Muscle layer of colon (tissue), 2 donors: ENCODE results near the gene CCT6A.
"Not testable (repeated sequence)": the region's sequence is repeated elsewhere in the genome, so short reads cannot be mapped to it uniquely, and the experiment has no call there.

Experiments
- H3K27ac ChIP-seq: one replicate; pipeline ENCODE4 v1.7.0; 2013; ENCODE audit warnings: low read depth, mild to moderate bottlenecking, low read length, moderate library complexity
- H3K27me3 ChIP-seq, 2 donors: one replicate each; pipeline ENCODE4 v1.7.0; 2013; ENCODE audit warnings: low read length in 2 of 2, mild to moderate bottlenecking in 2 of 2; ENCODE audit not compliant: insufficient read depth in 2 of 2, control insufficient read depth in 1 of 2
- H3K36me3 ChIP-seq: one replicate; pipeline ENCODE4 v1.7.0; 2013; ENCODE audit warnings: mild to moderate bottlenecking, low read length; ENCODE audit not compliant: insufficient read depth
- H3K4me1 ChIP-seq: one replicate; pipeline ENCODE4 v1.7.0; 2013; ENCODE audit warnings: mild to moderate bottlenecking, low read length; ENCODE audit not compliant: insufficient read depth
- H3K4me3 ChIP-seq, 2 donors: one replicate each; pipeline ENCODE4 v1.7.0; 2013; ENCODE audit warnings: low read length in 2 of 2, low read depth in 1 of 2, mild to moderate bottlenecking in 1 of 2, moderate library complexity in 1 of 2
- H3K9ac ChIP-seq: one replicate; pipeline ENCODE4 v1.7.0; 2013; ENCODE audit warnings: low read length
- H3K9me3 ChIP-seq: one replicate; pipeline ENCODE4 v1.7.0; 2013; ENCODE audit warnings: mild to moderate bottlenecking, low read length
- donor health status: abdominal sarcoma.
- donor health status: Adenocarcinoma of cecum.

Gene CCT6A

GRCh38 chr7:56031556-56031955, 20.0 kb upstream of the CCT6A start:
- H3K27me3 ChIP-seq, H3K27ac ChIP-seq, H3K36me3 ChIP-seq, H3K9me3 ChIP-seq, H3K4me3 ChIP-seq, H3K9ac ChIP-seq, H3K4me1 ChIP-seq: not testable (repeated sequence)

GRCh38 chr7:56032578-56032977, 19.0 kb upstream of the CCT6A start:
- not testable (repeated sequence) for H3K27me3 ChIP-seq, H3K4me1 ChIP-seq, H3K36me3 ChIP-seq, H3K4me3 ChIP-seq, H3K27ac ChIP-seq, H3K9me3 ChIP-seq, H3K9ac ChIP-seq

DNA sequence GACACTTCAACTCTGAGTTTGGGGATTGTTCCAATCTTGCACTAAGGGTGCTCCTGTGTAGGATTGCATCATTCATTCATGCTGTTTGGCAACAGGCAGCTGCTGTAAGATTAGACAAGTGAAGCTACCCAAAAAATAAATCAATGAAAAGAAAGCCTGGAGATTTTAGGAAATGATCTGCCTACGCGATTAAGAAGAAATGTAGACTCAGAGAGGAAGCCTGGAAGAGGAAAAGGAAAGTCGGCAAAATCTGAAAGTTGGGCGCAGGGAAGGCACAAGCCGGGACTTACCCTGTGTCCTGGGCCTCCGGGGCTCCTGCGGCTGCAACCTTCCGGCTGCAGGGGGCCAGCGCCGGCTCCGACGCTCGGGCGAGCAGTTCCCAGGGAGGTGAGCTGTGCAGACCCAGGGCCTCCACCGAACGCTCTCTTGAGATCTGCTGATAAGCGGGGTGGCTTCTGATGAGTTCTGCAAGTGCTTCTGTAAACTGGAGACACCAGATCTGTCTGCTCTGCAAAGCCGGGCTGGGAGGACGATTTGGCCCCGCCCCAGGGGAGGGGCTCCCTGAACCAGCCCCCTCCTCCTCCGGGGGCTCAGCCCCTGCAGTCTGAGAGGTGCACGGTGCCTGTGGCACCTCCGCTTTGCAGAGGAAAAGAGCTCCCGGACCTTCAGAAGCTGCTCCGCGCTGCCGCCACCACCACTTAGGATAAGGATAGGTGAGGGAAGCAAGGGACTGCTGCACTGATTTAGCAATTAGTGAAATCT, 17.7 kb upstream of the CCT6A start:
- no peaks in the 10 kb centered on the region for H3K27me3 ChIP-seq

GRCh38 chr7:56040730-56041129, 10.8 kb upstream of the CCT6A start:
- Histone ChIP-seq H3K9me3 (no peaks in the 10 kb centered on the region), H3K9ac (no peak overlapping the region), H3K27me3 (no peaks in the 10 kb centered on the region), H3K4me3 (no peak overlapping the region), H3K36me3 (no peaks in the 10 kb centered on the region), H3K27ac (no peak overlapping the region), H3K4me1 (no peaks in the 10 kb centered on the region)

More for the DNA sequence above, 17.7 kb upstream of the CCT6A start:
- Histone ChIP-seq H3K9ac (no peak overlapping the region), H3K9me3 (no peaks in the 10 kb centered on the region), H3K36me3 (no peaks in the 10 kb centered on the region), H3K4me3 (peak overlapping the region; percentile 70 to 96), H3K27ac (peak overlapping the region; percentile 67), H3K4me1 (no peaks in the 10 kb centered on the region)

DNA sequence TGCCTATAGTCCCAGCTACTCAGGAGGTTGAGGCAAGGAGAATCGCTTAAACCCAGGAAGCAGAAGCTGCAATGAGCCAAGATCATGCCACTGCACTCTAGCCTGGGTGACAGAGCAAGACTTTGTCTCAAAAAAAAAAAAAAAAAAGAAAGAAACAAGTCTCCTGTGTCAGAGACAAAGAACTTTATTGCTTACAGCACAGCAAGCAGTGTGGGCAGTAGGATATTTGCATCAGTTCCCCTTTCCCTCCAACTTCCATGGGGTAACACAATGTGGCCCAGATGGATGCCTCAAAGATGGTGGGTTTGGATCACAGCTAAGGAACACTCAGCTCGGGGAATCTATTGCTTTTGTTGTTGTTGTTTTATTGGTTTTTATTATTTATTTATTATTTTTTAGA, 5.8 kb upstream of the CCT6A start:
- H3K4me1 ChIP-seq = peaks cover 20% of the 10 kb centered on the region
- H3K4me3 ChIP-seq, H3K27ac ChIP-seq, H3K36me3 ChIP-seq, H3K9ac ChIP-seq, H3K27me3 ChIP-seq, H3K9me3 ChIP-seq: not testable (repeated sequence)

DNA sequence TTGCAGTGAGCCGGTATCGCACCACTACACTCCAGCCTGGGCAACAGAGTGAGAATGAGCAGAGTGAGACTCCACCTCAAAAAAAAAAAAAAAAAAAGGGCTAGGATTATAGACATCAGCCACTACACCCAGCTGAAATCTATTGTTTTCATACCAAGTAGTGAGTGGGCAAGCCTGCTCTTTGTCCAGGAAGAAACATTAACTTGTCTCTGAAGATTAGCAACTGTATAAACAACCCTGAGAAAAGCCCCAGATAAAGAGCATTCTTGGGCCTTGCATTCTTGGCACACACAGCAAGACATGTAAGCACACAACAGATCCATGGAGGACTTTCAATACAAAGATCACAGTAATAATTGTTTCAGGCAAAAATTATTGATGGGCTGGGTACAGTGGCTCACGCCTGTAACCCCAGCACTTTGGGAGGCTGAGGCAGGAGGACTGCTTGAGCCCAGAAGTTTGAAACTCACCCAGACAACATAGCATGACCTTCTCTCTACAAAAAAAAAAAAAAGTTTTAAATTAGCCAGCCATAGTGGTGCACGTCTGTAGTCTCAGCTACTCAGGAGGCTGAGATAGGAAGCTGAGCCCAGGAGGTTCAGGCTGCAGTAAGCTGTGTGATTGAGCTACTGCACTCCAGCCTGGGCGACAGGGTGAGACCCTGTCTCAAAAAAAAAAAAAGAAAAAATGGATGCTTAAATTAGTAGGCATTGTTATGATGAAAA, 4.7 kb upstream of the CCT6A start:
- no peaks in the 10 kb centered on the region for H3K36me3 ChIP-seq
- no peak overlapping the region for H3K4me3 ChIP-seq
- peaks cover 20% of the 10 kb centered on the region for H3K4me1 ChIP-seq
- peak overlapping the region; percentile 82 for H3K27ac ChIP-seq
- no peak overlapping the region for H3K9ac ChIP-seq
- H3K9me3 ChIP-seq = no peaks in the 10 kb centered on the region
- H3K27me3 ChIP-seq = no peaks in the 10 kb centered on the region

DNA sequence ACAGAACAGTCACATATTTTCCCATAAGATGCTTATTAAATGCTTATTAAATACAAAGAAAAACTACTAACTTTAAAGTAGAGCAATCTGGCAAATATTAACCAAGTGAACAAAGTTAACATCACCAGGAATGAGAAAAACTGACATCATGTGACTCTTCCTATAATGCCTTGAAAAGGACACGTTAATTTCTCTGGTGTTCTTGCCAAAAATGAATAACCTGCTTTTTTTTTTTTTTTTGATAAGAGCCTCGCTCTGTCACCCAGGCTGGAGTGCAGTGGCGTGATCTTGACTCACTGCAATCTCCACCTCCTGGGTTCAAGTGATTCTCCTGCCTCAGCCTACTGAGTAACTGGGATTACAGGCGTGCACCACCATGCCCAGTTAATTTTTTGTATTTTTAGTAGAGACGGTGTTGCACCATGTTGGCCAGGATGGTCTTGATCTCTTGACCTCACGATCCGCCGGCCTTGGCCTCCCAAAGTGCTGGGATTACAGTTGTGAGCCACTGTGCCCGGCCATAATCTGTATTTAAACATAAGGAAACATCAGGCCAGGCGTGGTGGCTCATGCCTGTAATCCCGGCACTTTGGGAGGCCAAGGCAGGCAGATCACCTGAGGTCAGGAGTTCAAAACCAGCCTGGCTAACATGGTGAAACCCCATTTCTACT, 4.0 kb upstream of the CCT6A start:
- H3K4me1 ChIP-seq = peaks cover 25% of the 10 kb centered on the region

GRCh38 chr7:56048245-56048644, 3.3 kb upstream of the CCT6A start:
- Histone ChIP-seq H3K27ac (no peak overlapping the region), H3K9me3 (no peaks in the 10 kb centered on the region)

More for the DNA sequence above, 4.0 kb upstream of the CCT6A start:
- H3K4me3 ChIP-seq, H3K36me3 ChIP-seq, H3K9me3 ChIP-seq, H3K27me3 ChIP-seq, H3K9ac ChIP-seq: not testable (repeated sequence)
- H3K27ac ChIP-seq = peak overlapping the region; percentile 82

GRCh38 chr7:56048763-56049162, 2.8 kb upstream of the CCT6A start:
- H3K9me3 ChIP-seq, H3K27me3 ChIP-seq, H3K27ac ChIP-seq, H3K4me3 ChIP-seq, H3K9ac ChIP-seq, H3K36me3 ChIP-seq: not testable (repeated sequence)
- peaks cover 33% of the 10 kb centered on the region for H3K4me1 ChIP-seq

More at GRCh38 chr7:56048245-56048644, 3.3 kb upstream of the CCT6A start:
- peaks cover 4% of the 10 kb centered on the region for H3K36me3 ChIP-seq
- H3K9ac ChIP-seq = no peak overlapping the region
- H3K27me3 ChIP-seq = no peaks in the 10 kb centered on the region
- no peak overlapping the region for H3K4me3 ChIP-seq
- H3K4me1 ChIP-seq = peaks cover 31% of the 10 kb centered on the region

- Histone ChIP-seq H3K36me3 (peaks cover 27% of the 10 kb centered on the region), H3K9ac (peak overlapping the region; percentile 94), H3K9me3 (no peaks in the 10 kb centered on the region), H3K4me3 (peak overlapping the region; percentile 91 to 97), H3K27me3 (no peaks in the 10 kb centered on the region), H3K4me1 (peaks cover 33% of the 10 kb centered on the region), H3K27ac (peak overlapping the region; percentile 90)
Measured at GRCh38 chr7:56051053-56051338, 569 bp upstream of the CCT6A start.

GRCh38 chr7:56053379-56053778, 1.8 kb downstream of the CCT6A start:
- H3K9me3 ChIP-seq = no peaks in the 10 kb centered on the region
- no peaks in the 10 kb centered on the region for H3K27me3 ChIP-seq
- H3K9ac ChIP-seq = no peak overlapping the region
- peaks cover 24% of the 10 kb centered on the region for H3K4me1 ChIP-seq
- peaks cover 50% of the 10 kb centered on the region for H3K36me3 ChIP-seq
- H3K4me3 ChIP-seq = no peak overlapping the region
- no peak overlapping the region for H3K27ac ChIP-seq
